CD4-positive, alpha-beta T cell (primary cell): ENCODE data around the gene MAST4. TPM values are rescaled to one million over a fixed set of nuclear protein-coding genes. Genes with fewer than 3 reads are reported as not detected.

Experiments
- ATAC-seq: fragments of 200-7000 bp; cut with Tn5 transposase; one replicate; pipeline ENCODE4 v1.10.0; 2022; ENCODE audit warnings: mild to moderate bottlenecking; ENCODE audit not compliant: poor library complexity
- CTCF ChIA-PET: fragments of 350-600 bp; sonication (Branson Sonifier 250); formaldehyde crosslinking; loops from one replicate; lab custom pipeline; 2021; ENCODE audit warnings: antibody characterized with exemption, inconsistent platforms; lab: Charles Lee
- POLR2A ChIA-PET: fragments of 350-600 bp; sonication (Branson Sonifier 250); formaldehyde crosslinking; loops from one replicate; lab custom pipeline; 2021; ENCODE audit warnings: antibody characterized with exemption, inconsistent platforms; lab: Charles Lee
- DNase-seq, 14 experiments: peaks; one replicate each; pipeline ENCODE4 v3.0.0-alpha.2; 2013 to 2020; ENCODE audit warnings: mixed read lengths in 2 of 14
- H3K27ac ChIP-seq, 2 donors: one replicate each; pipeline versions ENCODE4 v1.5.1 to v1.7.0; 2013; ENCODE audit warnings: low read length in 2 of 2, low read depth in 1 of 2, mild to moderate bottlenecking in 1 of 2
- H3K27me3 ChIP-seq, 2 experiments: 1 replicate in 1 of 2; 2 replicates in 1 of 2; pipeline versions ENCODE4 v1.6.1 to v1.7.0; 2013; ENCODE audit warnings: low read length in 2 of 2, control low read depth in 1 of 2, mild to moderate bottlenecking in 1 of 2, moderate library complexity in 1 of 2; ENCODE audit not compliant: insufficient read depth in 2 of 2, control insufficient read depth in 1 of 2
- H3K36me3 ChIP-seq: one replicate; pipeline ENCODE4 v1.6.1; 2013; ENCODE audit warnings: low read length, control low read depth; ENCODE audit not compliant: insufficient read depth
- H3K4me1 ChIP-seq: one replicate; pipeline ENCODE4 v1.6.1; 2013; ENCODE audit warnings: low read length, control low read depth; ENCODE audit not compliant: insufficient read depth
- H3K4me3 ChIP-seq: one replicate; pipeline ENCODE4 v1.5.1; 2013; ENCODE audit warnings: mild to moderate bottlenecking, low read length, moderate library complexity
- H3K9me3 ChIP-seq, 2 experiments: 1 replicate in 1 of 2; 2 replicates in 1 of 2; pipeline versions ENCODE4 v1.6.1 to v1.7.0; 2013; ENCODE audit warnings: low read length in 2 of 2, mild to moderate bottlenecking in 2 of 2, control low read depth in 1 of 2, moderate library complexity in 1 of 2; ENCODE audit not compliant: control insufficient read depth in 1 of 2, insufficient read depth in 1 of 2
- H3K27ac Mint-ChIP-seq: one replicate; pipeline ENCODE4 v1.8.0; 2020; ENCODE audit warnings: mixed read lengths
- H3K27me3 Mint-ChIP-seq: one replicate; pipeline ENCODE4 v1.8.0; 2021; ENCODE audit warnings: mixed read lengths
- H3K36me3 Mint-ChIP-seq: one replicate; pipeline ENCODE4 v1.8.0; 2021; ENCODE audit warnings: low read depth, mixed read lengths
- H3K4me1 Mint-ChIP-seq: one replicate; pipeline ENCODE4 v1.8.0; 2021; ENCODE audit warnings: low read depth, mixed read lengths
- H3K4me3 Mint-ChIP-seq: one replicate; pipeline ENCODE4 v1.8.0; 2020; ENCODE audit warnings: mild to moderate bottlenecking, mixed read lengths
- H3K9me3 Mint-ChIP-seq: one replicate; pipeline ENCODE4 v1.8.0; 2020; ENCODE audit warnings: mixed read lengths
- CTCF ChIP-seq: fragments of 200-600 bp; IDR thresholded peaks from one replicate; pipeline ENCODE4 v1.8.0; 2022; ENCODE audit warnings: antibody characterized with exemption, mild to moderate bottlenecking
- intact Hi-C, 2 experiments: fragments of 100-400 bp; cut with DNase I in 1 of 2; cut with micrococcal nuclease in 1 of 2; formaldehyde crosslinking; loops; one replicate each; pipeline versions ENCODE4 v1.15.1 to v1.9.0; 2023 to 2025; cut with DNase I, micrococcal nuclease
- total RNA-seq, 174 experiments: library from RNA in 2 of 174; stranded (reverse) in 2 of 174; gene quantifications; one replicate each; pipeline ENCODE4 v1.2.3 and lab custom pipeline; 2021 to 2026

Gene MAST4
- total RNA-seq, 2 experiments from 2014 or later = 21.3 to 21.6 TPM

GRCh38 chr5:66829826-66830225 lies 233.6 kb downstream of the MAST4 start:
- H3K36me3 ChIP-seq = no peaks in the 10 kb centered on the region
- H3K4me1 ChIP-seq = peaks cover 8% of the 10 kb centered on the region
- H3K9me3 Mint-ChIP-seq = no peaks in the 10 kb centered on the region
- H3K9me3 ChIP-seq = no peaks in the 10 kb centered on the region
- H3K27me3 Mint-ChIP-seq = peaks cover 46% of the 10 kb centered on the region
- TF ChIP-seq CTCF = no peak
- CTCF ChIA-PET = interaction anchor here (1.5 kb wide), 1 partner anchor 15 kb away, joined by 4 read pairs; no protein-coding TSS in a partner anchor
- H3K27ac ChIP-seq = no peak overlapping the region
- intact Hi-C loops = loop anchor here in 1 of 2 experiments (2.0 kb wide), 1 partner anchor 15 kb away; no protein-coding TSS in a partner anchor
- POLR2A ChIA-PET = interaction anchor here (1.3 kb wide), 1 partner anchor 10 kb away, joined by 9 read pairs; no protein-coding TSS in a partner anchor
- H3K4me3 Mint-ChIP-seq = no peak overlapping the region
- ATAC-seq (no peak), DNase-seq (no peak)
- H3K27me3 ChIP-seq = no peaks in the 10 kb centered on the region
- no peak overlapping the region for H3K4me3 ChIP-seq
- H3K36me3 Mint-ChIP-seq = no peaks in the 10 kb centered on the region
- no peak overlapping the region for H3K27ac Mint-ChIP-seq
- peaks cover 17% of the 10 kb centered on the region for H3K4me1 Mint-ChIP-seq

GRCh38 chr5:66830636-66831035 lies 234.4 kb downstream of the MAST4 start:
- H3K27me3 ChIP-seq = no peaks in the 10 kb centered on the region
- ChIA-PET POLR2A (no interaction called here), CTCF (interaction anchor here (1.3 kb wide), 1 partner anchor 16 kb away, joined by 4 read pairs; no protein-coding TSS in a partner anchor)
- no peaks in the 10 kb centered on the region for H3K9me3 Mint-ChIP-seq
- H3K4me1 Mint-ChIP-seq = peaks cover 17% of the 10 kb centered on the region
- no peaks in the 10 kb centered on the region for H3K36me3 ChIP-seq
- peak overlapping the region; percentile 50 for H3K4me3 Mint-ChIP-seq
- H3K27me3 Mint-ChIP-seq = peaks cover 46% of the 10 kb centered on the region
- no peak overlapping the region for H3K27ac ChIP-seq
- no peak for TF ChIP-seq CTCF
- no peaks in the 10 kb centered on the region for H3K36me3 Mint-ChIP-seq
- ATAC-seq (no peak), DNase-seq (no peak)
- H3K9me3 ChIP-seq = no peaks in the 10 kb centered on the region
- no peak overlapping the region for H3K4me3 ChIP-seq
- peaks cover 8% of the 10 kb centered on the region for H3K4me1 ChIP-seq
- H3K27ac Mint-ChIP-seq = no peak overlapping the region
- intact Hi-C loops = loop anchor here in 1 of 2 experiments (2.0 kb wide), 1 partner anchor 16 kb away; no protein-coding TSS in a partner anchor

- Mint-ChIP-seq H3K27ac (no peak overlapping the region), H3K27me3 (no peaks in the 10 kb centered on the region), H3K4me3 (no peak overlapping the region), H3K9me3 (no peaks in the 10 kb centered on the region), H3K4me1 (no peaks in the 10 kb centered on the region), H3K36me3 (no peaks in the 10 kb centered on the region)
- ChIA-PET CTCF (no interaction called here), POLR2A (no interaction called here)
- no peak for TF ChIP-seq CTCF
- Histone ChIP-seq H3K9me3 (no peaks in the 10 kb centered on the region), H3K36me3 (no peaks in the 10 kb centered on the region), H3K4me3 (no peak overlapping the region), H3K4me1 (no peaks in the 10 kb centered on the region), H3K27ac (no peak overlapping the region), H3K27me3 (no peaks in the 10 kb centered on the region)
- intact Hi-C loops = no loop called here
- ATAC-seq (no peak), DNase-seq (no peak)
Measured at GRCh38 chr5:66839636-66840185, 243.5 kb downstream of the MAST4 start.
